Fibroblast of villous mesenchyme (primary cell): Measurements from ENCODE around the gene KRTAP12-4. TPM values are rescaled to one million over a fixed set of nuclear protein-coding genes. Genes with fewer than 3 reads are reported as not detected.
"Not testable (repeated sequence)": the region's sequence is repeated elsewhere in the genome, so short reads cannot be mapped to it uniquely, and the experiment has no call there.

ENCODE experiments used
- DNase-seq: peaks from one replicate; pipeline ENCODE4 v3.0.0-alpha.2; 2010; ENCODE audit warnings: low read depth
- H3K4me3 ChIP-seq: 2 replicates; pipeline ENCODE4 v1.5.1; 2011; ENCODE audit warnings: low read depth, mild to moderate bottlenecking, low read length
- CTCF ChIP-seq: IDR thresholded peaks from 2 replicates; pipeline ENCODE4 v1.5.1; 2012; ENCODE audit warnings: low read depth, mild to moderate bottlenecking, low read length; ENCODE audit not compliant: insufficient read depth
- total RNA-seq: library from RNA; depleted of rRNA; stranded (reverse); fragments of >200 nt; gene quantifications from 2 replicates; pipeline ENCODE4 v1.2.3, GENCODE V29; 2012

KRTAP12-4 gene
- total RNA-seq, 1 donor = not detected

GRCh38 chr21:44671911-44672310, 17.5 kb upstream of the KRTAP12-4 start:
- no peak for DNase-seq
- TF ChIP-seq CTCF = no peak
- no peak overlapping the region for H3K4me3 ChIP-seq

- no peak for TF ChIP-seq CTCF
- H3K4me3 ChIP-seq = no peak overlapping the region
- no peak for DNase-seq
These were observed 16.4 kb upstream of the KRTAP12-4 start for GRCh38 chr21:44670642-44671432.

- no peak overlapping the region for H3K4me3 ChIP-seq
- TF ChIP-seq CTCF = no peak
- DNase-seq = no peak
These were observed 13.2 kb upstream of the KRTAP12-4 start for GRCh38 chr21:44667612-44668011.

GRCh38 chr21:44666401-44667320, 12.2 kb upstream of the KRTAP12-4 start, which contains the start of gene KRTAP12-2:
Gene KRTAP12-2, minus strand, starts transcription at chr21:44666927. Its CDS starts 41 bp downstream, at chr21:44666886.
- no peak for TF ChIP-seq CTCF
- H3K4me3 ChIP-seq = no peak within 1 kb of the TSS
- no peak for DNase-seq

- no peak for TF ChIP-seq CTCF
- no peak for DNase-seq
- no peak overlapping the region for H3K4me3 ChIP-seq
These were observed 10.2 kb upstream of the KRTAP12-4 start for GRCh38 chr21:44664691-44665090.

- H3K4me3 ChIP-seq, DNase-seq: not testable (repeated sequence)
These were observed 7.1 kb upstream of the KRTAP12-4 start for GRCh38 chr21:44661567-44661966.
